ENCODE measurements around the gene CDON.

Gene CDON

DNA sequence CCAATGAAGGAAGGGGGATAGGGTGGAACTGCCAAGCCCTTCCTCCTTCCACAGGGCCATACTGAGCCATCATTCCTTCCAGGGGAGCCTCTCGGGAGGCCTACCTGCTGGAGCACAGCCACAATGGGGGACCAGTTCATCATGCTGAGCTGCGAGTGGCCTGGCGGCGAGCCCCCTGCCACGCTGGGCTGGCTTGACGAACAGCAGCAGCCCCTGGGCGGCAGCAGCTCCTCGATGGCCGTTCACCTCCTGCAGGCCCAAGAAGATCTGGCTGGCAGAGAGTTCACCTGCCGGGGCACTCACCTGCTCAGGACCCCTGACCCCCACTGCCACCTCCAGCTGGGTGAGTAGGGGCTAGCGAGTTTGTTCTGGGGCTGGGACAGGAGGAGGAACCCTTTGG is 110.9 kb downstream of the CDON start:
- WGBS (ENCODE audit: extremely low coverage, insufficient coverage, low lambda C conversion rate), result no CpG with 5 or more reads among the region's 11 CpGs
- Histone ChIP-seq H3K9ac (ENCODE audit: low read length) (no peak overlapping the region), H4K8ac (ENCODE audit: low read depth, low read length) (no peak overlapping the region)

DNA sequence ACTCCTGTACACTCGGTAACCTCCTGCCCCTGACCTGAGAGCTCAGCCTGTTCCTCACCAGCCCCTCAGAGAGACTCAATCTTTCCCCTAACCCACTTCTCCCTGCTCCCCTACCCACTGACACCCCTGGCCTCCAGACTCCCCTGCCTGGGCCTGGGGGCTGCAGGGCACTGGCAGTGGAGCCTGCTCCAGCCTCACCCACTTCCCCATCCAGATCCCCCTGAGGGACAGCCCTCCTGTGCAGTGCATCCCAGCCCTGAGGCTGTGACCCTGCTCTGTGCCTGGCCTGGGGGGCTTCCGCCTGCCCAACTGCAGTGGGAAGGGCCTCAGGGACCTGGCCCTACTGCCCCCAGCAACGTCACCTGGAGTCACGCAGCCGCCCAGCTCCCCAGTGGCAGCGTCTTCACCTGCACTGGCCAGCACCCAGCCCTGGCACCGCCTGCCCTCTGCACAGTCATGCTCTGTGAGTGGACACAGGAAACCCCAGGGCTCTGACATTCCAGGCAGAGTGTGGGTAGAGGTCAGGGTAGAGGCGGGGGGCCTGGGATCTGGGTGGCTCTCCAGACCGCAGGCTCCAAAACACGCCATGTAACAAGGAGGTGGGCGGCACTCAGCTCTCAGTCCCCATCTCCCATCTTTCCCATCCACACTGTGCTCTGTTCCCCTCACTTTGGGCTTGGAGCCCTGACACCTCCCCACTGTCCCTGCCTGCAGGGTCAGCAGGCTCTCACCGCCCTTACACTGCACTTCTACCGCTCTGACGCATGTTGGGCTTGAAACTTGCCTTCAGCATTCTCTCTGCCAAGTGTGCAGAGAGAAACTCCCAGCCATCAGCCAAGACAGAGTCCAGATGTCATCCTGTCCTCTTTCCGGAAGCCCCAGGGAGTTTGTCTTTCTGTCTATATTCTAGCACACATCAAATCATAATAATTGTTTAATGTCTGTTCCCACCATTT is 111.7 kb downstream of the CDON start:
- no peak overlapping the region for H2BK120ac ChIP-seq (ENCODE audit: low read depth, low read length)
- DNase-seq, result no peak

More for the DNA sequence above, 110.9 kb downstream of the CDON start:
- H4K5ac ChIP-seq (ENCODE audit: low read length), result no peak overlapping the region
- no peak overlapping the region for H2BK15ac ChIP-seq (replicated peaks; ENCODE audit: low read depth)
- no peak for DNase-seq
- H3K27me3 ChIP-seq (ENCODE audit: insufficient read depth, low read length, poor library complexity), result no peaks in the 10 kb centered on the region
- H2AK5ac ChIP-seq (ENCODE audit: low read length), result no peak overlapping the region
- H3K4me3 ChIP-seq (ENCODE audit: low read length), result no peak overlapping the region
- no peaks in the 10 kb centered on the region for H3K4me1 ChIP-seq (ENCODE audit: control insufficient read depth, low read depth, low read length)
- H2BK5ac ChIP-seq (ENCODE audit: low read length), result no peak overlapping the region
- no peak overlapping the region for H3K56ac ChIP-seq (ENCODE audit: low read length)
- no peaks in the 10 kb centered on the region for H3K79me1 ChIP-seq (ENCODE audit: low read length)
- H3K4ac ChIP-seq (ENCODE audit: low read depth, low read length), result no peak overlapping the region
- no peak overlapping the region for H3K4me2 ChIP-seq (ENCODE audit: low read length)
- no peak overlapping the region for H3K18ac ChIP-seq (ENCODE audit: low read length)
- no peak overlapping the region for H3K27ac ChIP-seq (ENCODE audit: low read depth, low read length)
- H2BK120ac ChIP-seq (ENCODE audit: low read depth, low read length), result no peak overlapping the region
- no peaks in the 10 kb centered on the region for H3K36me3 ChIP-seq (ENCODE audit: control insufficient read depth, insufficient read depth, low read length)
- no peak overlapping the region for H3K23ac ChIP-seq (ENCODE audit: low read length)
- H3K79me2 ChIP-seq (ENCODE audit: control insufficient read depth, insufficient read depth, low read length), result no peaks in the 10 kb centered on the region

DNA sequence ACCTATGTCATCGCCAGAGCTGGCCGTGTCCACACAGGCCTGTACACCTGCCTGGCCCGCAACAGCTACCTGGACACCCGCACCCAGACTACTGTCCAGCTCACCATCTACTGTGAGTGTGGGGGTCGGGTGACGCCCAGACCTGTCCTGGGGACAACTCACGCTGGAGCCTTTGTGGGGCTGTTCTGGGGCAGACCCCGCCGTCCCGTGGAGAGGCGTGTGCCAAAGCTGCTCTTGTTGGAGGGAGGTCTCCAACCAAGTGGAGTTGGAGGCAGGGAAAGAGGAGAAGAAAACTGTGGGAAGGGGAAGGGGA is 112.5 kb downstream of the CDON start:
- H3K4me1 ChIP-seq (ENCODE audit: control insufficient read depth, low read depth, low read length), result no peaks in the 10 kb centered on the region
- H3K36me3 ChIP-seq (ENCODE audit: control insufficient read depth, insufficient read depth, low read length), result no peaks in the 10 kb centered on the region
- H2BK15ac ChIP-seq (replicated peaks; ENCODE audit: low read depth), result no peak overlapping the region
- no peaks in the 10 kb centered on the region for H3K79me2 ChIP-seq (ENCODE audit: control insufficient read depth, insufficient read depth, low read length)
- H3K27ac ChIP-seq (ENCODE audit: low read depth, low read length), result no peak overlapping the region
- no peak overlapping the region for H3K56ac ChIP-seq (ENCODE audit: low read length)
- no peak overlapping the region for H3K23ac ChIP-seq (ENCODE audit: low read length)
- H3K18ac ChIP-seq (ENCODE audit: low read length), result no peak overlapping the region
- H3K4ac ChIP-seq (ENCODE audit: low read depth, low read length), result no peak overlapping the region
- no peaks in the 10 kb centered on the region for H3K79me1 ChIP-seq (ENCODE audit: low read length)
- no peak overlapping the region for H2BK5ac ChIP-seq (ENCODE audit: low read length)
- no peak overlapping the region for H3K4me3 ChIP-seq (ENCODE audit: low read length)
- H2BK120ac ChIP-seq (ENCODE audit: low read depth, low read length), result no peak overlapping the region
- H3K27me3 ChIP-seq (ENCODE audit: insufficient read depth, low read length, poor library complexity), result no peaks in the 10 kb centered on the region
- H4K5ac ChIP-seq (ENCODE audit: low read length), result no peak overlapping the region
- H3K9ac ChIP-seq (ENCODE audit: low read length), result no peak overlapping the region
- no peak overlapping the region for H3K4me2 ChIP-seq (ENCODE audit: low read length)
- no peak for DNase-seq
- H4K8ac ChIP-seq (ENCODE audit: low read depth, low read length), result no peak overlapping the region
- no CpG with 5 or more reads among the region's 11 CpGs for WGBS (ENCODE audit: extremely low coverage, insufficient coverage, low lambda C conversion rate)
- H2AK5ac ChIP-seq (ENCODE audit: low read length), result no peak overlapping the region

More for the DNA sequence above, 111.7 kb downstream of the CDON start:
- no peak overlapping the region for H3K4me3 ChIP-seq (ENCODE audit: low read length)
- no peak overlapping the region for H3K18ac ChIP-seq (ENCODE audit: low read length)
- no peaks in the 10 kb centered on the region for H3K4me1 ChIP-seq (ENCODE audit: control insufficient read depth, low read depth, low read length)
- H3K79me1 ChIP-seq (ENCODE audit: low read length), result no peaks in the 10 kb centered on the region
- H4K8ac ChIP-seq (ENCODE audit: low read depth, low read length), result no peak overlapping the region
- H4K5ac ChIP-seq (ENCODE audit: low read length), result no peak overlapping the region
- H3K4ac ChIP-seq (ENCODE audit: low read depth, low read length), result no peak overlapping the region
- no peaks in the 10 kb centered on the region for H3K79me2 ChIP-seq (ENCODE audit: control insufficient read depth, insufficient read depth, low read length)
- H3K56ac ChIP-seq (ENCODE audit: low read length), result no peak overlapping the region
- WGBS (ENCODE audit: extremely low coverage, insufficient coverage, low lambda C conversion rate), result no CpG with 5 or more reads among the region's 15 CpGs
- no peak overlapping the region for H3K4me2 ChIP-seq (ENCODE audit: low read length)
- H3K27me3 ChIP-seq (ENCODE audit: insufficient read depth, low read length, poor library complexity), result no peaks in the 10 kb centered on the region
- no peak overlapping the region for H2BK5ac ChIP-seq (ENCODE audit: low read length)
- H2BK15ac ChIP-seq (replicated peaks; ENCODE audit: low read depth), result no peak overlapping the region
- H2AK5ac ChIP-seq (ENCODE audit: low read length), result no peak overlapping the region
- no peak overlapping the region for H3K27ac ChIP-seq (ENCODE audit: low read depth, low read length)
- no peaks in the 10 kb centered on the region for H3K36me3 ChIP-seq (ENCODE audit: control insufficient read depth, insufficient read depth, low read length)
- H3K23ac ChIP-seq (ENCODE audit: low read length), result no peak overlapping the region
- no peak overlapping the region for H3K9ac ChIP-seq (ENCODE audit: low read length)

DNA sequence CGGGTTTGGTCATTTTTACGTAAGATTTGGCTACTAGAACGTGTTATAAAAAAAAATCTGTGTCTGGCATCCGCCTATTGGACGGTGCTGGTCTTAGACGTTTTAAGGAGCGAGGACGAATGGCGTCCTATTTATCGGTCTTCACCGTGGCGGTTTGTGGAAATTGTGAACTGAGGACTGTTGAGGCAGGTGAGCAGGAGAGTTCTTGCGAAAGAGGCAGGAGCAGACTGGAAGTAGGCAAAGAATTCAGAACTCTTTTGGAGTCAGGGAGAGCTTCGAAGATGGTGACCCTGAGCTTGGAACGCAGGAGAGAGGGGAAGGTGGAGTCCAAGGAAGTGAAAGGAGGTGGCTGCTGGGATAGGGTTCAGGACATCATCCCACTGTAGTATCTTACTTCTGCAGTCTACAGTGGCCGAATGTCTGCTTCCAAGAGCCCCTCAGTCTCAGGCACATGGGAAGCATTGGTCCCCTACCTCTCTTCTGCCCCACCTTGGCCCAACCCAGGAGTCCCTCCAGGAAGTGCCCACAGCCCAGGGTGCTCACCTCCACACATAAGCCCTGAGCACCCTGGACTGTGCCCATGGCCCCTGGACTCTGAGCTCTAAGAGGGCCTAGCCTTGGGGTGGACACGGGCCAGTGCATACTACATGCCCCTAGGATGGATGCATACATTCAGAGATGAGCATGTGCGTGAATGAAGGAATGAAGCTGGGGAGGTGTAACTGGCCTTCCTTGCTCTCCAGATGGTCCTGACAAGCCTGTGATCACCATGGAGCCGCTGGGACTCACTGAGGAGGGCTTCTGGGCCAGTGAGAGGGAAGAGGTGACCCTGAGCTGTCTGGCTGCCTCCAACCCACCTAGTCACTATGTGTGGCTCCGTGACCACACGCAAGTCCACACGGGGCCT is 113.1 kb downstream of the CDON start:
- no peak overlapping the region for H3K4me2 ChIP-seq (ENCODE audit: low read length)
- H2BK5ac ChIP-seq (ENCODE audit: low read length), result no peak overlapping the region
- no peak overlapping the region for H2BK120ac ChIP-seq (ENCODE audit: low read depth, low read length)
- no peak overlapping the region for H2AK5ac ChIP-seq (ENCODE audit: low read length)
- no peak overlapping the region for H3K9ac ChIP-seq (ENCODE audit: low read length)
- no peaks in the 10 kb centered on the region for H3K4me1 ChIP-seq (ENCODE audit: control insufficient read depth, low read depth, low read length)
- H4K8ac ChIP-seq (ENCODE audit: low read depth, low read length), result no peak overlapping the region
- no peak overlapping the region for H3K23ac ChIP-seq (ENCODE audit: low read length)
- DNase-seq, result no peak
- no CpG with 5 or more reads among the region's 22 CpGs for WGBS (ENCODE audit: extremely low coverage, insufficient coverage, low lambda C conversion rate)
- H3K56ac ChIP-seq (ENCODE audit: low read length), result no peak overlapping the region
- no peak overlapping the region for H3K27ac ChIP-seq (ENCODE audit: low read depth, low read length)
- H3K18ac ChIP-seq (ENCODE audit: low read length), result no peak overlapping the region
- H3K36me3 ChIP-seq (ENCODE audit: control insufficient read depth, insufficient read depth, low read length), result no peaks in the 10 kb centered on the region
- H3K4me3 ChIP-seq (ENCODE audit: low read length), result no peak overlapping the region
- no peaks in the 10 kb centered on the region for H3K27me3 ChIP-seq (ENCODE audit: insufficient read depth, low read length, poor library complexity)
- no peaks in the 10 kb centered on the region for H3K79me1 ChIP-seq (ENCODE audit: low read length)
- H4K5ac ChIP-seq (ENCODE audit: low read length), result no peak overlapping the region
- H2BK15ac ChIP-seq (replicated peaks; ENCODE audit: low read depth), result no peak overlapping the region
- H3K79me2 ChIP-seq (ENCODE audit: control insufficient read depth, insufficient read depth, low read length), result no peaks in the 10 kb centered on the region
- no peak overlapping the region for H3K4ac ChIP-seq (ENCODE audit: low read depth, low read length)

DNA sequence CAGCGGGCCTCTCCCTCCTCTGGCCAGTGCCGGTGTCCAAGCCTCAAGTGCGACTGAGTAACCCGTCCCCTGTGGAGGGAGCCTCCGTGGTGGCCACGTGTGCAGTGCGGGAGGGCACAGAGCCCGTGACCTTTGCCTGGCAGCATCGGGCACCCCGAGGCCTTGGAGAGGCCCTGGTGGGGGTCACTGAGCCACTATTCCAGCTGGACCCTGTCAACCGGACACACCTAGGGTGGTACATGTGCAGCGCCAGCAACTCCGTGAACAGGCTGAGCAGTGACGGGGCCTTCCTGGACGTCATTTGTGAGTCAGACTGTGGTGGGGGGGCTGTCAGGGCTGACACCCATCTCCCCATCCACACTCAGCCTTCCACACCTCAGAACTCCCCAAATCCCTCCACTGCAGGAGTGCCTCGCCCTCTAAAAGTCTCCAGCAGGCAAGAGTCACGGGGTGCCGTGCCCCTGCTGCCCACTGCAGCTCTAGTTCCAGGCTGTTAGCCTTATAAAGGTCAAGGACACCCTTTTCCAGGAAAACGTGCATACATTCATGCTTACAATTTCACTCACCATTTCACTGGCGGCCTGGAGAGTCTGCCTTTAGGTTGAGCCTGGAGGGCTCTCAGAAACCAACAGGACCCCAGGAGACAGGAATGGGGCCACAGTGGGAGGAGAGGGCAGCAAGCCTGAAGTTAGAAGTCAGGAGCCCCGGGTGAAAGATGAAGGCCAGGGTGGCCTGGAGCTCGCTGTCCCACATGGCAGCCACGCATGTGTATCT is 114.2 kb downstream of the CDON start:
- Histone ChIP-seq H3K27me3 (ENCODE audit: insufficient read depth, low read length, poor library complexity) (no peaks in the 10 kb centered on the region), H4K8ac (ENCODE audit: low read depth, low read length) (no peak overlapping the region), H3K79me1 (ENCODE audit: low read length) (no peaks in the 10 kb centered on the region), H3K56ac (ENCODE audit: low read length) (no peak overlapping the region), H2AK5ac (ENCODE audit: low read length) (no peak overlapping the region), H2BK120ac (ENCODE audit: low read depth, low read length) (no peak overlapping the region), H3K4me2 (ENCODE audit: low read length) (no peak overlapping the region), H3K23ac (ENCODE audit: low read length) (no peak overlapping the region), H3K79me2 (ENCODE audit: control insufficient read depth, insufficient read depth, low read length) (no peaks in the 10 kb centered on the region), H3K36me3 (ENCODE audit: control insufficient read depth, insufficient read depth, low read length) (no peaks in the 10 kb centered on the region), H3K18ac (ENCODE audit: low read length) (no peak overlapping the region), H2BK15ac (replicated peaks; ENCODE audit: low read depth) (no peak overlapping the region), H2BK5ac (ENCODE audit: low read length) (no peak overlapping the region), H3K9ac (ENCODE audit: low read length) (no peak overlapping the region), H4K5ac (ENCODE audit: low read length) (no peak overlapping the region), H3K27ac (ENCODE audit: low read depth, low read length) (no peak overlapping the region), H3K4me3 (ENCODE audit: low read length) (no peak overlapping the region), H3K4ac (ENCODE audit: low read depth, low read length) (no peak overlapping the region), H3K4me1 (ENCODE audit: control insufficient read depth, low read depth, low read length) (no peaks in the 10 kb centered on the region)
- WGBS (ENCODE audit: extremely low coverage, insufficient coverage, low lambda C conversion rate), result no CpG with 5 or more reads among the region's 23 CpGs
- DNase-seq, result no peak
